IMR-90 (cell line): ENCODE results near the gene KCNH5. TPM values are rescaled to one million over a fixed set of nuclear protein-coding genes. Genes with fewer than 3 reads are reported as not detected.

ENCODE experiments used
- ATAC-seq: fragments of 200-7000 bp; cut with Tn5 transposase; 2 replicates; pipeline ENCODE4 v1.9.1; 2020; ENCODE audit warnings: low read depth, mild to moderate bottlenecking, moderate library complexity
- BruUV-seq: library from RNA; stranded (reverse); fragments of 400-500 nt; replicated peaks from 2 replicates; lab custom pipeline; 2021; lab: Mats Ljungman, UMichigan
- CTCF ChIA-PET: fragments of 300-600 bp; formaldehyde crosslinking; extraction: SDS; loops from one replicate; lab custom pipeline; 2021; ENCODE audit warnings: antibody characterized with exemption; lab: Yijun Ruan, JAX
- POLR2A ChIA-PET: fragments of 300-600 bp; sonication (Branson Sonifier 250); formaldehyde crosslinking; loops from one replicate; lab custom pipeline; 2022; ENCODE audit warnings: antibody characterized with exemption; ENCODE audit not compliant: unreplicated experiment; lab: Charles Lee
- DNase-seq: peaks from one replicate; pipeline ENCODE4 v3.0.0; 2013
- H2AFZ ChIP-seq: replicated peaks from 2 replicates; pipeline ENCODE3; 2013; ENCODE audit warnings: low read length, mild to moderate bottlenecking; ENCODE audit not compliant: poor library complexity
- H2AK5ac ChIP-seq: 2 replicates; pipeline ENCODE4 v1.6.1; 2013; ENCODE audit warnings: low read depth, low read length, inconsistent platforms
- H2AK9ac ChIP-seq: replicated peaks from 2 replicates; pipeline ENCODE3; 2013; ENCODE audit warnings: mild to moderate bottlenecking, low read depth, low read length, moderate library complexity; ENCODE audit not compliant: poor library complexity
- H2BK120ac ChIP-seq: 2 replicates; pipeline ENCODE4 v1.6.1; 2013; ENCODE audit warnings: low read depth, low read length, inconsistent platforms
- H2BK15ac ChIP-seq: 3 replicates; pipeline ENCODE4 v1.6.1; 2013; ENCODE audit warnings: low read depth, low read length, inconsistent platforms
- H2BK20ac ChIP-seq: 2 replicates; pipeline ENCODE4 v1.6.1; 2013; ENCODE audit warnings: low read depth, mild to moderate bottlenecking, inconsistent platforms, low read length, moderate library complexity
- H2BK5ac ChIP-seq: 2 replicates; pipeline ENCODE4 v1.6.1; 2013; ENCODE audit warnings: mild to moderate bottlenecking, low read depth, low read length, inconsistent platforms; ENCODE audit not compliant: poor library complexity, severe bottlenecking
- H3K14ac ChIP-seq: replicated peaks from 2 replicates; pipeline ENCODE4 v1.6.1; 2013; ENCODE audit warnings: low read depth, low read length, inconsistent platforms
- H3K18ac ChIP-seq: 2 replicates; pipeline ENCODE4 v1.6.1; 2013; ENCODE audit warnings: low read depth, low read length, control low read depth
- H3K23ac ChIP-seq: 2 replicates; pipeline ENCODE4 v1.6.1; 2013; ENCODE audit warnings: low read depth, low read length, inconsistent platforms
- H3K27ac ChIP-seq: 2 replicates; pipeline ENCODE4 v1.5.1; 2013; ENCODE audit warnings: mild to moderate bottlenecking, control low read depth, low read length; ENCODE audit not compliant: insufficient read depth
- H3K27me3 ChIP-seq: 2 replicates; pipeline ENCODE4 v1.6.1; 2013; ENCODE audit warnings: low read length; ENCODE audit not compliant: control insufficient read depth, insufficient read depth
- H3K36me3 ChIP-seq: 2 replicates; pipeline ENCODE4 v1.6.1; 2013; ENCODE audit warnings: low read length, mixed read lengths; ENCODE audit not compliant: control insufficient read depth, insufficient read depth
- H3K4ac ChIP-seq: 2 replicates; pipeline ENCODE4 v1.6.1; 2013; ENCODE audit warnings: low read depth, low read length, inconsistent platforms
- H3K4me1 ChIP-seq: 2 replicates; pipeline ENCODE4 v1.6.1; 2013; ENCODE audit warnings: low read length, mixed read lengths; ENCODE audit not compliant: control insufficient read depth, insufficient read depth
- H3K4me2 ChIP-seq: 2 replicates; pipeline ENCODE4 v1.6.1; 2013; ENCODE audit warnings: low read depth, mild to moderate bottlenecking, control low read depth, low read length, moderate library complexity
- H3K4me3 ChIP-seq: 2 replicates; pipeline ENCODE4 v1.5.1; 2013; ENCODE audit warnings: low read depth, mild to moderate bottlenecking, control low read depth, low read length, moderate library complexity; ENCODE audit not compliant: insufficient read depth
- H3K56ac ChIP-seq: 2 replicates; pipeline ENCODE4 v1.6.1; 2013; ENCODE audit warnings: low read length, inconsistent platforms; ENCODE audit not compliant: insufficient read depth; ENCODE audit errors: extremely low read depth
- H3K79me1 ChIP-seq, 2 experiments: 2 replicates each; pipeline ENCODE4 v1.6.1; 2013; ENCODE audit warnings: low read length in 2 of 2, inconsistent platforms in 1 of 2, low read depth in 1 of 2
- H3K9ac ChIP-seq: 2 replicates; pipeline ENCODE4 v1.6.1; 2013; ENCODE audit warnings: low read depth, low read length, control low read depth
- H3K9me1 ChIP-seq: 2 replicates; pipeline ENCODE4 v1.6.1; 2013; ENCODE audit warnings: low read length, inconsistent platforms; ENCODE audit not compliant: insufficient read depth
- H3K9me3 ChIP-seq: 2 replicates; pipeline ENCODE4 v1.6.1; 2013; ENCODE audit warnings: low read length; ENCODE audit not compliant: control insufficient read depth, insufficient read depth
- H4K20me1 ChIP-seq: 2 replicates; pipeline ENCODE4 v1.6.1; 2013; ENCODE audit warnings: low read length, inconsistent platforms; ENCODE audit not compliant: insufficient read depth
- H4K5ac ChIP-seq: 2 replicates; pipeline ENCODE4 v1.6.1; 2013; ENCODE audit warnings: mild to moderate bottlenecking, low read depth, low read length, control low read depth
- H4K8ac ChIP-seq, 2 experiments: 2 replicates each; pipeline ENCODE4 v1.6.1; 2013; ENCODE audit warnings: low read depth in 2 of 2, low read length in 2 of 2, control low read depth in 1 of 2, inconsistent platforms in 1 of 2
- H4K91ac ChIP-seq: 2 replicates; pipeline ENCODE4 v1.6.1; 2013; ENCODE audit warnings: low read depth, low read length, inconsistent platforms; ENCODE audit not compliant: insufficient read depth
- BHLHE40 ChIP-seq: fragments of 150-350 bp; IDR thresholded peaks from 2 replicates; pipeline ENCODE4 v1.6.1; 2016; ENCODE audit warnings: mild to moderate bottlenecking, low read depth, low read length
- CEBPB ChIP-seq: IDR thresholded peaks from 2 replicates; pipeline ENCODE4 v1.6.1; 2012; ENCODE audit warnings: low read depth, low read length, improper control_type of control experiment
- CHD1 ChIP-seq: IDR thresholded peaks from 2 replicates; pipeline ENCODE4 v1.6.1; 2012; ENCODE audit warnings: low read depth, low read length, improper control_type of control experiment
- CTCF ChIP-seq: conservative IDR thresholded peaks from 2 replicates; pipeline ENCODE4 v1.5.1; 2012; ENCODE audit warnings: mild to moderate bottlenecking, low read depth, low read length, improper control_type of control experiment
- ELK1 ChIP-seq: fragments of 150-350 bp; IDR thresholded peaks from 2 replicates; pipeline ENCODE4 v1.6.1; 2016; ENCODE audit warnings: low read depth, mild to moderate bottlenecking, low read length, moderate library complexity, borderline replicate concordance
- FOS ChIP-seq: fragments of 150-350 bp; IDR thresholded peaks from 2 replicates; pipeline ENCODE4 v1.6.1; 2016; ENCODE audit warnings: low read depth, low read length
- MAFK ChIP-seq: IDR thresholded peaks from 2 replicates; pipeline ENCODE4 v1.6.1; 2012; ENCODE audit warnings: low read depth, low read length, improper control_type of control experiment
- MAZ ChIP-seq: IDR thresholded peaks from 2 replicates; pipeline ENCODE4 v1.6.1; 2012; ENCODE audit warnings: low read depth, mild to moderate bottlenecking, low read length, improper control_type of control experiment, moderate library complexity, borderline replicate concordance
- MXI1 ChIP-seq: IDR thresholded peaks from 2 replicates; pipeline ENCODE4 v1.6.1; 2012; ENCODE audit warnings: low read depth, mild to moderate bottlenecking, low read length, moderate library complexity, borderline replicate concordance
- NFE2L2 ChIP-seq: fragments of 150-350 bp; IDR thresholded peaks from 2 replicates; pipeline ENCODE4 v1.6.1; 2016; ENCODE audit warnings: low read depth, mild to moderate bottlenecking, low read length
- POLR2A ChIP-seq: IDR thresholded peaks from 2 replicates; pipeline ENCODE4 v1.6.1; 2012; ENCODE audit warnings: mild to moderate bottlenecking, low read depth, low read length
- RAD21 ChIP-seq: IDR thresholded peaks from 2 replicates; pipeline ENCODE4 v1.6.1; 2012; ENCODE audit warnings: low read length, improper control_type of control experiment
- RCOR1 ChIP-seq: IDR thresholded peaks from 2 replicates; pipeline ENCODE4 v1.6.1; 2012; ENCODE audit warnings: mild to moderate bottlenecking, low read length, improper control_type of control experiment; ENCODE audit not compliant: insufficient replicate concordance
- RFX5 ChIP-seq: IDR thresholded peaks from 2 replicates; pipeline ENCODE4 v1.8.0; 2012; ENCODE audit warnings: low read depth, mild to moderate bottlenecking, low read length, moderate library complexity
- SMC3 ChIP-seq: fragments of 150-350 bp; IDR thresholded peaks from 2 replicates; pipeline ENCODE4 v1.6.1; 2016; ENCODE audit warnings: low read depth, mild to moderate bottlenecking, antibody characterized with exemption, low read length, moderate library complexity
- USF2 ChIP-seq: fragments of 150-350 bp; IDR thresholded peaks from 2 replicates; pipeline ENCODE4 v1.6.1; 2017; ENCODE audit warnings: mild to moderate bottlenecking, antibody characterized with exemption, low read length, low read depth
- WGBS, 2 experiments: methylation state at CpG; one replicate each; pipeline versions ENCODE4 v1.1.5 to v1.1.7; 2013; ENCODE audit warnings: missing lambda C conversion rate in 2 of 2; ENCODE audit not compliant: insufficient read length in 1 of 2; ENCODE audit errors: extremely low coverage in 2 of 2; 5-methylcytosine and 5-hydroxymethylcytosine counted together
- dilution Hi-C: fragments of 300-500 bp; cut with HindIII; formaldehyde crosslinking; loops from one replicate; pipeline ENCODE4 v1.14.3; 2018; ENCODE audit warnings: low sequenced_read_pairs; ENCODE audit not compliant: unreplicated experiment
- in situ Hi-C: fragments of 300-500 bp; cut with MboI; formaldehyde crosslinking; loops from 3 replicates; pipeline ENCODE4 v1.14.3; 2019; ENCODE audit warnings: low sequenced_read_pairs, inconsistent platforms, mixed read lengths
- intact Hi-C: fragments of 100-400 bp; cut with micrococcal nuclease; formaldehyde crosslinking; loops from 2 replicates; pipeline ENCODE4 v1.10.0; 2022
- polyA plus RNA-seq, 3 experiments: library from polyadenylated mRNA; depleted of rRNA; stranded (reverse); fragments of >200 nt; gene quantifications; 2 replicates each; pipeline ENCODE4 v1.2.3, GENCODE V29; 2012; ENCODE audit warnings: low replicate concordance in 1 of 3
- total RNA-seq: library from RNA; depleted of rRNA; stranded (reverse); fragments of >200 nt; gene quantifications from 2 replicates; pipeline ENCODE4 v1.2.3, GENCODE V29; 2012

KCNH5 gene
- total and polyA plus RNA-seq, 2 of the 4 experiments (the other 2 are of a cell fraction): under 0.01 to 0.03 TPM

GRCh38 chr14:63012171-63012570 lies 33.1 kb downstream of the KCNH5 start:
- POLR2A ChIA-PET: no interaction called here

More at GRCh38 chr14:63012171-63012570, 33.1 kb downstream of the KCNH5 start:
- Histone ChIP-seq H3K79me1 (no peaks in the 10 kb centered on the region), H3K4ac (no peak overlapping the region), H3K4me1 (no peaks in the 10 kb centered on the region), H2AFZ (no peak overlapping the region), H2BK20ac (no peak overlapping the region), H3K4me2 (no peak overlapping the region), H2AK5ac (no peak overlapping the region), H2BK120ac (no peak overlapping the region), H4K5ac (no peak overlapping the region), H3K9ac (no peak overlapping the region), H3K36me3 (no peaks in the 10 kb centered on the region), H3K56ac (no peak overlapping the region), H3K14ac (no peak overlapping the region), H3K9me1 (no peaks in the 10 kb centered on the region), H2BK15ac (no peak overlapping the region), H3K23ac (no peak overlapping the region), H3K27me3 (no peaks in the 10 kb centered on the region), H4K91ac (no peak overlapping the region), H3K27ac (no peak overlapping the region), H4K20me1 (no peaks in the 10 kb centered on the region), H3K4me3 (no peak overlapping the region), H3K18ac (no peak overlapping the region), H4K8ac (no peak overlapping the region), H2AK9ac (no peak overlapping the region), H2BK5ac (no peak overlapping the region), H3K9me3 (no peaks in the 10 kb centered on the region)
- DNase-seq (no peak), ATAC-seq (no peak)
- no TSS peak for BruUV-seq
- CTCF ChIA-PET: no interaction called here
- in situ Hi-C loops: no loop called here
- TF ChIP-seq POLR2A (no peak), MAFK (no peak), USF2 (no peak), SMC3 (no peak), ELK1 (no peak), CEBPB (no peak), RFX5 (no peak), BHLHE40 (no peak), CTCF (no peak), NFE2L2 (no peak), MAZ (no peak), CHD1 (no peak), RAD21 (no peak), MXI1 (no peak), FOS (no peak), RCOR1 (no peak)
- 67% methylated on average over 2 of the region's 3 CpGs; no CpG with 5 or more reads in 1 of the 2 experiments for WGBS, 2 experiments
- dilution Hi-C loops: no loop called here
- intact Hi-C loops: no loop called here
